HepG2 (cell line): ENCODE measurements around the gene PBLD. TPM values are rescaled to one million over a fixed set of nuclear protein-coding genes. Genes with fewer than 3 reads are reported as not detected.
A peak's percentile ranks its signal among the peaks of the same experiment; 100 is the strongest.

Experiments
- DMAP1 ChIP-seq: IDR thresholded peaks from 2 replicates; pipeline ENCODE4 v1.6.1; 2016
- NCOR1 ChIP-seq: fragments of 200-600 bp; sonication (generic); IDR thresholded peaks from 2 replicates; pipeline ENCODE4 v1.7.0; 2017; ENCODE audit warnings: antibody characterized with exemption, low read length, borderline replicate concordance
- PHF8 ChIP-seq: sonication (generic); formaldehyde crosslinking; IDR thresholded peaks from 2 replicates; pipeline ENCODE4 v1.5.0; 2020; ENCODE audit warnings: missing genetic modification reagents
- TOPORS ChIP-seq: sonication (generic); formaldehyde crosslinking; IDR thresholded peaks from 2 replicates; pipeline ENCODE4 v1.8.0; 2023; ENCODE audit warnings: mild to moderate bottlenecking, missing genetic modification reagents
- XRCC5 ChIP-seq: fragments of 200-400 bp; formaldehyde crosslinking; optimal IDR thresholded peaks from 2 replicates; pipeline ENCODE3; 2017; ENCODE audit warnings: mild to moderate bottlenecking, low read length
- ZFP82 ChIP-seq: sonication (generic); formaldehyde crosslinking; IDR thresholded peaks from 2 replicates; pipeline ENCODE4 v1.5.1; 2020; ENCODE audit warnings: mild to moderate bottlenecking, missing genetic modification reagents, borderline replicate concordance
- ZFP90 ChIP-seq: sonication (generic); formaldehyde crosslinking; IDR thresholded peaks from 2 replicates; pipeline ENCODE4 v1.8.0; 2022; ENCODE audit warnings: missing genetic modification reagents, mild to moderate bottlenecking, inconsistent platforms, borderline replicate concordance
- ZNF225 ChIP-seq: sonication (generic); formaldehyde crosslinking; IDR thresholded peaks from 2 replicates; pipeline ENCODE4 v1.4.0; 2020; ENCODE audit warnings: mild to moderate bottlenecking, missing genetic modification reagents
- ZNF326 ChIP-seq: sonication (generic); formaldehyde crosslinking; IDR thresholded peaks from 2 replicates; pipeline ENCODE4 v1.4.0; 2020; ENCODE audit warnings: missing genetic modification reagents, borderline replicate concordance
- ZNF451 ChIP-seq: sonication (generic); formaldehyde crosslinking; IDR thresholded peaks from 2 replicates; pipeline ENCODE4 v1.5.0; 2020; ENCODE audit warnings: mild to moderate bottlenecking, missing genetic modification reagents
- ZNF503 ChIP-seq: sonication (generic); formaldehyde crosslinking; IDR thresholded peaks from 2 replicates; pipeline ENCODE4 v1.4.0; 2020; ENCODE audit warnings: missing genetic modification reagents
- ZNF546 ChIP-seq: sonication (generic); formaldehyde crosslinking; conservative IDR thresholded peaks from 2 replicates; pipeline ENCODE4 v1.8.1; 2023; ENCODE audit warnings: mild to moderate bottlenecking, missing genetic modification reagents
- ZNF644 ChIP-seq: IDR thresholded peaks from 2 replicates; pipeline ENCODE4 v1.6.1; 2016; ENCODE audit warnings: low read depth
- ZNF678 ChIP-seq: sonication (generic); formaldehyde crosslinking; IDR thresholded peaks from 2 replicates; pipeline ENCODE4 v1.4.0; 2020; ENCODE audit warnings: mild to moderate bottlenecking, missing genetic modification reagents
- ZNF776 ChIP-seq: sonication (generic); formaldehyde crosslinking; IDR thresholded peaks from 2 replicates; pipeline ENCODE4 v1.4.0; 2020; ENCODE audit warnings: mild to moderate bottlenecking, missing genetic modification reagents
- ZNF891 ChIP-seq: sonication (generic); formaldehyde crosslinking; IDR thresholded peaks from 2 replicates; pipeline ENCODE4 v1.5.0; 2020; ENCODE audit warnings: mild to moderate bottlenecking, missing genetic modification reagents
- polyA plus RNA-seq, 8 experiments: library from polyadenylated mRNA; depleted of rRNA in 3 of 8; stranded (reverse) in 7 of 8; unstranded in 1 of 8; fragments of >200 nt; fragmentation: Illumina TruSeq in 4 of 8; extraction: Trizol in 4 of 8; gene quantifications; 2 replicates each; pipeline versions ENCODE4 v1.2.1 to v1.2.3, GENCODE V29; 2011 to 2016; ENCODE audit warnings: low read depth in 4 of 8, missing spikeins in 1 of 8, mixed read lengths in 1 of 8; ENCODE audit not compliant: insufficient read depth in 1 of 8
- total RNA-seq, 5 experiments: library from RNA; depleted of rRNA; stranded (reverse); fragments of >200 nt; fragmentation: Illumina TruSeq; extraction: Trizol; gene quantifications; 2 replicates each; pipeline ENCODE4 v1.2.3, GENCODE V29; 2016; ENCODE audit warnings: low read depth in 1 of 5
- TF ChIP-seq, protein P1 (sequence below): sonication (generic); formaldehyde crosslinking; IDR thresholded peaks from 2 replicates; pipeline ENCODE4 v1.5.1; 2020; ENCODE audit warnings: missing genetic modification reagents, mild to moderate bottlenecking, borderline replicate concordance
- TF ChIP-seq, protein P2 (sequence below): IDR thresholded peaks from 2 replicates; pipeline ENCODE4 v1.4.0; 2020; ENCODE audit warnings: mild to moderate bottlenecking, missing genetic modification reagents
- TF ChIP-seq, protein P3 (sequence below): sonication (generic); formaldehyde crosslinking; IDR thresholded peaks from 2 replicates; pipeline ENCODE4 v1.9.0; 2022; ENCODE audit warnings: missing genetic modification reagents, mild to moderate bottlenecking, borderline replicate concordance

PBLD gene
- total and polyA plus RNA-seq, 2 of the 13 experiments (the other 11 are each of a cell fraction or from before 2014, with no cell fraction given) = 0.42 to 3.1 TPM

GRCh38 chr10:68332259-68333057, at the start of gene PBLD (continued):
- TF ChIP-seq, protein P1, sequence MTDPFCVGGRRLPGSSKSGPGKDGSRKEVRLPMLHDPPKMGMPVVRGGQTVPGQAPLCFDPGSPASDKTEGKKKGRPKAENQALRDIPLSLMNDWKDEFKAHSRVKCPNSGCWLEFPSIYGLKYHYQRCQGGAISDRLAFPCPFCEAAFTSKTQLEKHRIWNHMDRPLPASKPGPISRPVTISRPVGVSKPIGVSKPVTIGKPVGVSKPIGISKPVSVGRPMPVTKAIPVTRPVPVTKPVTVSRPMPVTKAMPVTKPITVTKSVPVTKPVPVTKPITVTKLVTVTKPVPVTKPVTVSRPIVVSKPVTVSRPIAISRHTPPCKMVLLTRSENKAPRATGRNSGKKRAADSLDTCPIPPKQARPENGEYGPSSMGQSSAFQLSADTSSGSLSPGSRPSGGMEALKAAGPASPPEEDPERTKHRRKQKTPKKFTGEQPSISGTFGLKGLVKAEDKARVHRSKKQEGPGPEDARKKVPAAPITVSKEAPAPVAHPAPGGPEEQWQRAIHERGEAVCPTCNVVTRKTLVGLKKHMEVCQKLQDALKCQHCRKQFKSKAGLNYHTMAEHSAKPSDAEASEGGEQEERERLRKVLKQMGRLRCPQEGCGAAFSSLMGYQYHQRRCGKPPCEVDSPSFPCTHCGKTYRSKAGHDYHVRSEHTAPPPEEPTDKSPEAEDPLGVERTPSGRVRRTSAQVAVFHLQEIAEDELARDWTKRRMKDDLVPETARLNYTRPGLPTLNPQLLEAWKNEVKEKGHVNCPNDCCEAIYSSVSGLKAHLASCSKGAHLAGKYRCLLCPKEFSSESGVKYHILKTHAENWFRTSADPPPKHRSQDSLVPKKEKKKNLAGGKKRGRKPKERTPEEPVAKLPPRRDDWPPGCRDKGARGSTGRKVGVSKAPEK (CRISPR knock-in tag) = no peak; the same call in 1 of the 2 replicates
- TF ChIP-seq ZNF776 (no peak), ZNF326 (no peak), NCOR1 (no peak), ZNF678 (CRISPR knock-in tag) (no peak), XRCC5 (peak; percentile 67), PHF8 (peak; percentile 71; the same call in 1 of the 2 replicates), DMAP1 (peak; percentile 23; the same call in 1 of the 2 replicates), ZNF451 (CRISPR knock-in tag) (no peak), ZNF891 (peak; percentile 7; the same call in 1 of the 2 replicates), ZNF503 (no peak), ZFP90 (peak; percentile 60; the same call in 1 of the 2 replicates), ZFP82 (no peak), ZNF644 (CRISPR knock-in tag) (0 out of 2 replicates have a peak, but pooled peaks have one; percentile 10), ZNF225 (CRISPR knock-in tag) (peak; percentile 61; the same call in 1 of the 2 replicates), TOPORS (CRISPR knock-in tag) (no peak), ZNF546 (0 out of 2 replicates have a peak, but pooled peaks have one; percentile 36)
- TF ChIP-seq, protein P2, sequence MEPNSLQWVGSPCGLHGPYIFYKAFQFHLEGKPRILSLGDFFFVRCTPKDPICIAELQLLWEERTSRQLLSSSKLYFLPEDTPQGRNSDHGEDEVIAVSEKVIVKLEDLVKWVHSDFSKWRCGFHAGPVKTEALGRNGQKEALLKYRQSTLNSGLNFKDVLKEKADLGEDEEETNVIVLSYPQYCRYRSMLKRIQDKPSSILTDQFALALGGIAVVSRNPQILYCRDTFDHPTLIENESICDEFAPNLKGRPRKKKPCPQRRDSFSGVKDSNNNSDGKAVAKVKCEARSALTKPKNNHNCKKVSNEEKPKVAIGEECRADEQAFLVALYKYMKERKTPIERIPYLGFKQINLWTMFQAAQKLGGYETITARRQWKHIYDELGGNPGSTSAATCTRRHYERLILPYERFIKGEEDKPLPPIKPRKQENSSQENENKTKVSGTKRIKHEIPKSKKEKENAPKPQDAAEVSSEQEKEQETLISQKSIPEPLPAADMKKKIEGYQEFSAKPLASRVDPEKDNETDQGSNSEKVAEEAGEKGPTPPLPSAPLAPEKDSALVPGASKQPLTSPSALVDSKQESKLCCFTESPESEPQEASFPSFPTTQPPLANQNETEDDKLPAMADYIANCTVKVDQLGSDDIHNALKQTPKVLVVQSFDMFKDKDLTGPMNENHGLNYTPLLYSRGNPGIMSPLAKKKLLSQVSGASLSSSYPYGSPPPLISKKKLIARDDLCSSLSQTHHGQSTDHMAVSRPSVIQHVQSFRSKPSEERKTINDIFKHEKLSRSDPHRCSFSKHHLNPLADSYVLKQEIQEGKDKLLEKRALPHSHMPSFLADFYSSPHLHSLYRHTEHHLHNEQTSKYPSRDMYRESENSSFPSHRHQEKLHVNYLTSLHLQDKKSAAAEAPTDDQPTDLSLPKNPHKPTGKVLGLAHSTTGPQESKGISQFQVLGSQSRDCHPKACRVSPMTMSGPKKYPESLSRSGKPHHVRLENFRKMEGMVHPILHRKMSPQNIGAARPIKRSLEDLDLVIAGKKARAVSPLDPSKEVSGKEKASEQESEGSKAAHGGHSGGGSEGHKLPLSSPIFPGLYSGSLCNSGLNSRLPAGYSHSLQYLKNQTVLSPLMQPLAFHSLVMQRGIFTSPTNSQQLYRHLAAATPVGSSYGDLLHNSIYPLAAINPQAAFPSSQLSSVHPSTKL (CRISPR knock-in tag) = 0 out of 2 replicates have a peak, but pooled peaks have one; percentile 32
- TF ChIP-seq, protein P3, sequence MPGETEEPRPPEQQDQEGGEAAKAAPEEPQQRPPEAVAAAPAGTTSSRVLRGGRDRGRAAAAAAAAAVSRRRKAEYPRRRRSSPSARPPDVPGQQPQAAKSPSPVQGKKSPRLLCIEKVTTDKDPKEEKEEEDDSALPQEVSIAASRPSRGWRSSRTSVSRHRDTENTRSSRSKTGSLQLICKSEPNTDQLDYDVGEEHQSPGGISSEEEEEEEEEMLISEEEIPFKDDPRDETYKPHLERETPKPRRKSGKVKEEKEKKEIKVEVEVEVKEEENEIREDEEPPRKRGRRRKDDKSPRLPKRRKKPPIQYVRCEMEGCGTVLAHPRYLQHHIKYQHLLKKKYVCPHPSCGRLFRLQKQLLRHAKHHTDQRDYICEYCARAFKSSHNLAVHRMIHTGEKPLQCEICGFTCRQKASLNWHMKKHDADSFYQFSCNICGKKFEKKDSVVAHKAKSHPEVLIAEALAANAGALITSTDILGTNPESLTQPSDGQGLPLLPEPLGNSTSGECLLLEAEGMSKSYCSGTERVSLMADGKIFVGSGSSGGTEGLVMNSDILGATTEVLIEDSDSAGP (CRISPR knock-in tag) = no peak; the same call in 1 of the 2 replicates
